GM13977 (cell line): ENCODE measurements around the gene WBP2.

ENCODE experiments used
- DNase-seq: peaks from one replicate; pipeline ENCODE4 v3.0.0; 2012; ENCODE audit warnings: low spot score
- CTCF ChIP-seq: IDR thresholded peaks from 2 replicates; pipeline ENCODE4 v1.5.1; 2012; ENCODE audit warnings: mild to moderate bottlenecking, control low read depth; ENCODE audit not compliant: insufficient read depth; ENCODE audit errors: extremely low read depth, missing control alignments
- in situ Hi-C: fragments of 300-500 bp; cut with MboI; formaldehyde crosslinking; loops from one replicate; pipeline ENCODE4 v1.12.0; 2022; ENCODE audit warnings: low sequenced_read_pairs, low pct_unique_long_range_greater_than_20kb, mixed read lengths, inconsistent platforms; ENCODE audit not compliant: unreplicated experiment

The WBP2 gene

GRCh38 chr17:75894049-75894733, 39.1 kb upstream of the WBP2 start:
- DNase-seq, result no peak
- no peak for TF ChIP-seq CTCF
- in situ Hi-C loops, result no loop called here

- no peak for TF ChIP-seq CTCF
- in situ Hi-C loops, result no loop called here
- DNase-seq, result no peak
These were observed 38.3 kb upstream of the WBP2 start for GRCh38 chr17:75893305-75894048.

GRCh38 chr17:75892556-75893224, 37.6 kb upstream of the WBP2 start:
- DNase-seq, result no peak
- in situ Hi-C loops, result no loop called here
- TF ChIP-seq CTCF, result no peak

GRCh38 chr17:75891605-75892555, 36.7 kb upstream of the WBP2 start:
- no peak for DNase-seq
- no peak for TF ChIP-seq CTCF
- in situ Hi-C loops, result no loop called here

- no peak for TF ChIP-seq CTCF
- DNase-seq, result no peak
- in situ Hi-C loops, result no loop called here
These were observed 36.0 kb upstream of the WBP2 start for GRCh38 chr17:75891022-75891604.
